ENCODE measurements around the gene EPHX1. TPM values are rescaled to one million over a fixed set of nuclear protein-coding genes. Genes with fewer than 3 reads are reported as not detected.

Gene EPHX1
- total RNA-seq, 1 experiment from 2014 or later = 18.0 TPM

DNA sequence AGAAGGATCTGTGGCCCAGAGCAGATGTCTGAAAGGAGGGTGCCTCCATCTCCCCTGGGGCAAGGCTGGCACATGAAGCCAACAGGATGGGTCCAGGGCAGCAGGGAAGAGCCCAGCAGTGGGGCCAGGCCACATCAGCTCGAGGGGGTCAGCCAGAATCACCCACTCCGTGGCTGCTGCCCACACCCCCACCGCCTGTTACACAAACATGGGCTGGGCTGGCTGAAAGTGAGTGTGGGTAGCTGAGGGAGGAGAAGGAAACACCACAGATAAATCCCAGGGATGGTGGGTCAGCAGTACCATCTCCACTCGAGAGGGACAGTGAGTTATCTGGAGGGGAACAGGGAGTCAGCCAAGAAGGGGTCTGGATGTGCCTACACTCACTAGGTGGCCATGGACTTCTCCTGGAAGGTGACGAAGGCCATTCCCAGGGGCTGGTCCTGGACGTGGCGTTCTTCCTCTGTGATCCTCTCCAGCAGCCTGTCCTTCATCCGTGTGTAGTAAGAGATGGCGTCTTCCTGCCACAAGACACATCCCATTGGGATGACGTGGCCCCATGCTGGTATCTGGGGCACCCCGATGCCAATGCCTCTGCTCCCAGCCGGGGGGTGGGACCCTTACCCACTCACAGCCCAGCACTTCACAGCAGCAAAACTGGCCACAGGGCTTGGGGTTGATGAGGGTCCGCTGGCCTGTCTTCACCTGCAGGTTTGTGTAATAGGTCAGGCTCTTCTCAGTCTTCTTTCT lies 52.1 kb downstream of the EPHX1 start:
- no peak for DNase-seq (ENCODE audit: low read depth)

DNA sequence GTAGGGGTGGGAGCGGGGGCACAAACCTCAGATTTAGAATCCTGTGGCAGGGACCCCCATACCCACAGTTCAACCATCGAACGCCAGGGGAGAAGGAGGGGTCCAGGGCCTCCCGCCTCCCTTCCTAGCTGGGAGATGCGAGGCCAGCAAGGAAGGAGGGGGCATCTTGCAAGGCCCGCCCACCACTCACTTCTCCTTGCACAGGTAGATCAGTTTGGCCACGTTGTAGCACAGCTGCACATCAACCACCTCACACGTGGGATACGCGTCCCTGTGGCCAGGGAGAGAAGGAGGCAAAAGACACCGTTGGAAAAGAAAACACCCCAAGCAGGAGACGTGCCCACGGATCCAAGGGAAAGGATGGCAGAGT lies 52.6 kb downstream of the EPHX1 start:
- no peak for DNase-seq (ENCODE audit: low read depth)

DNA sequence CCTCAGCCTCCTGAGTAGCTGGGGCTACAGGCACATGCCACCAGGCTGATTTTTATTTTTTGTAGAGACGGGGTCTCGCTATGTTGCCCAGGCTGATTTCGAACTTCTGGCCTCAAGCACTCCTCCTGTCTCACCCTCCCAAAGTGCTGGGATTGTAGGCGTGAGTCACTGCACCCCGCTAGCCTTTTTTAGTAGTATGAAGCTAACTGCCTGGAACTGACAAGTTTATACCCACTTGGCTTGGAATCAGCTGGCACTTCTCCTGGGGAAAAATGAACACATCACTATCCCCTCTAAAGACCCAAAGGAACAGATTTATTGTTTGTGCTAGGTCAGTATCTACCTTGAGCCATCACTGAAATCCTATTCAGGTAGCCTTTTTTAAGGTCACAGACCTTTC lies 53.2 kb downstream of the EPHX1 start:
- no peak for DNase-seq (ENCODE audit: low read depth)

DNA sequence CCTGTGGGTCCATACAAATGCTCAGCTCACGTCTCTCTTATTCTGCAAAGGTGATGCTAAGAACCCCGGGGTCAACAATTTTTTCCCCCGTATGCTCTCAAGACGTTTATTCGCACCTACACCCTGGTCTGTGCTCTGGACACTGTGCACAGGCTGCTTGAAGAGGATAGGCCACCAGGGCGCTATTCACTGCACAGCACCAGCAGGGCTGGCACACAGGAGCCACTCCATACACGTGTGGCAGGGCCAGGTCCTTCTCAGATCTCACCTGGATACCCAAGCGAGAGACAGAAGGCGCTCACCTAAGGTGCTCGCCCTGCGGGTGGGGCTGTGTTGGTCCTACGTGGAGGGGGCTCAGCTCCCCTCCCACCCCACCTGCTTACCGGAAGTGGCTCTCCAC lies 55.6 kb downstream of the EPHX1 start:
- DNase-seq (ENCODE audit: low read depth) = no peak

DNA sequence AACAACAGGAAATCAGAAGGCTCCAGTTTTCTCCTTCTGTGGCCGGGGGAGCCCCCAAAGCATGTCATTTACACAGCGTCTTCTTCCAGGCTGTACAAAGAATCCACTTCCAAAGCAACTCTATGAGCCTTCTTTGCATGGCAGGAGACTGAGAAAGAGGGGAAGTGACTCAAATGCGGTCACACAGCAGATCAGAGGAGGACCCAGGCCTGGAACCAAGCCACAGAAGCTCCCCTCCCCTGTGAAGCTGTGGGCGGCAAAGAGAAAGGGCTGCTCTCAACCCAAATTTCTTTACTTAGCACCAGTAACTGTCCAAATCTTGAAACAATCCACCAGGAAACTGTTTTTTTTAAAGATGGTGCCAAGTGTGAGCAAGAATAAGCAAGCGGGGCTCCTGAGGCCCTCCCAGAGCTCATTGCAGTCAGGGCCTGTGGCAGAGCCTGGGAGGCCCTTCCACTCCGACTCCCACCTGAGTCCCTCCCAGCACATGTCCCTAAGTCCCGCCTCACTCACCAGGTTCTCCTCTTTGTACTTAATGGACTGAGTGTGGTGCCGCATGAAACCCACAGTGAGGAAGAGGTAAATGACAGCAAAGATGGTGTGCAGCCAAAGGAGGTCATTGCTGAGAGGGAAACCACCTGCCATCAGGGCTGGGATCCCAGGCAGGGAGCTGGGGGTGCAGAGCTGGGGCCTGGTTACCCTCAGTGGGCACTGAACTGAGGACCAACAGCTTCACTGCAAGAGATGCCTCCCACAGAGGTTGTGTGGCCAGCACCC lies 56.3 kb downstream of the EPHX1 start:
- peak; percentile 62 for DNase-seq (ENCODE audit: low read depth)

DNA sequence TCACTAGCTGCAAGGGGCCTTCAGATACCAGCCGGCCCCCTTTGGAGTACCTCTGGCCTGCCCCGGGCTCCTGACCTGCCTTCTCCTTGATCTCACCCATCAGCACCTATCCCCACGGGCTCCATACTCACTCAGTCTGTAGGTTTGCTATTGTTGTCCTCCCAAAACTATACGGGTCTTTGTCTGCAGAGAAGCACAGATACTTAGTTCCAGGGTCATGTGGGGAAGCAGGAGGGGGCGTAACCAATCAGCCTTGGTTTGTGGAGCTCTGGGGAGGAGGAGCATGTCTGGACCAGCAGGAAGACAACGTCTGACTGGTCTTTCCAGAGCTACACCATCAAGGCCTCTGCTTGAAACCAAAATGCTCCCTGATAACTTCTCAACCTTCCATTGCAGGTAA lies 57.1 kb downstream of the EPHX1 start:
- DNase-seq (ENCODE audit: low read depth) = no peak

DNA sequence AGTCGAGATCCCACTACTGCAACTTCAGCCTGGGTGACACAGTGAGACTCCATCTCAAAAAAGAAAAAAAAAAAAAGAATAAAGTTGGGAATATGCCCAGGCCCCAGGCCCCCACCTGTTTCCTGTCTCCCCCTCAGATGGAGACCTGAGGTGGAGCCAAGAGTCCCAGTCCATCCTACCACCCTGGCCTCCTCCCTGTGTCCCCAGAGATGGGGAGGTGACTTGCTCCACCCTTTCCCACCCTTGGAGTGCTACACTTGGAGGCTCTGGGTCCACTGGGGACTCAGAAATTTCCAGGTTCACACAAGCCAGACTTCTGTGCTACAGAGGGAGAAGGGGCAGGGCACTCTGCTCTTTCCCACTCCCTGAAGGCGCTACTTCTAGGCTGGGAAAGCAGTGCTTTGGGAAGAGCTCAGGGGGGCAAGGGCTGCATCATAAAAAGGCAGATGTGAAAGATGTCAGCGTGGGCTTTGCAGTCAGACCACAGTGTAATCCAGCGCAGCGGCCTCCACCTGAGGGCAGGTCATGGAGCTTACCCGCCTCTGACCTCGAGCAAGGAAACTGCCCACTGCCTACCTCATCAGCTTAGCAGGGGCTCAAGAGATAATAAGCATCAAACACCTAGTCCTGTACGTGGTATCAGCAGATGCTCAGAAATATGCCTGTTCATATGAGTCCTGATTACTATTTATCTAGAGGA lies 58.9 kb downstream of the EPHX1 start:
- DNase-seq (ENCODE audit: low read depth) = no peak

DNA sequence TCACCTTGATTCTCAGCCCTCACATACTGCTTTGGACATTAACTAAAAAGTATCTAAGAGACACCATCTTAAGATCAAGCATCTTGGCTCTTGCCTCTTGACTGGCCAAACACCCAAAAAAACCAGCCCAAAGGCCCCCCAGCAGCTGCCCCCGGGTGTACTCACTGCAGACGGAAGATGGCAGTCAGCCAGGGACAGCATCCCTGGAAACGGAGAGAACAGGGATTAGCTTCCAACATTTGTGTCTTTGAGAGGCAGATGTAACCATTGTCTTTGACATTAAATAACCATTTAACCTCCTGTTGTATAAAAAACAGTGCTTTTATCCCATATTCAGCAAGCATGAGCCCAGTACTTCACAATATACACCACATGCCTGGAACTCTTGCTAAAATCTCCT lies 61.0 kb downstream of the EPHX1 start:
- DNase-seq (ENCODE audit: low read depth) = no peak

DNA sequence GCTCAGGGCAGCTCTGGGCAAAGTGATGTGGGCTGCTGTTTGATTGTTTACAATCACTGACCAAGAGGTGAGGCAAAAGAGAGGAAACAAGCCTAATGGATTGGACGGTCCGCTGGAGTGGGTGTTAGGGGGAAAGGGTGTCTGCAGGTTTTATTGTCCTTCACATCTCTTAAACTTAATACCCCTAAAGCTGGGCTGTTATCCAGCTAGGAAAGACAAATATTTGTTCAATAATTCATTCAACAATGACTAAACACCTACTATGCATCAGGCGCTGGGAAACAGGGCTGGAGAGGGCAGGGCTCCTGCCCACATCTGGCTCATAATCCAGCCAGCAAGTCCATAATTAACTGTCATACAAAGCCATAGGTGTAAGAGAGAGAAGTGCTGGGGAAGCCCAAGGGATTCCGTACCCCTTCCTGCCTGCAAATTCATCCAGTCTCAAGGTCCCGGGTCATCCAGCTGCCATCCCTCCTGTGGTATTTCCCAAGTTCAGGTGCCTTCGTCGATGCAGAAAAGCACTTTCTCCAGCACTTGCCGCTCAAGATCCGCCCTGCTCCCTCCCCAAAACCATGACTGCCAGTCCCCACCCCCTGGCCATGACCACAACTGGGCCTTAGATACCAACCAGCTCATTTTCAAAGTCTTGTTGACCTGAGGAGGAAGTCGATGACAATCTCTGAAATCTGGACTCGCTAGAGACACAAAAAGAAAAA lies 61.6 kb downstream of the EPHX1 start:
- no peak for DNase-seq (ENCODE audit: low read depth)

DNA sequence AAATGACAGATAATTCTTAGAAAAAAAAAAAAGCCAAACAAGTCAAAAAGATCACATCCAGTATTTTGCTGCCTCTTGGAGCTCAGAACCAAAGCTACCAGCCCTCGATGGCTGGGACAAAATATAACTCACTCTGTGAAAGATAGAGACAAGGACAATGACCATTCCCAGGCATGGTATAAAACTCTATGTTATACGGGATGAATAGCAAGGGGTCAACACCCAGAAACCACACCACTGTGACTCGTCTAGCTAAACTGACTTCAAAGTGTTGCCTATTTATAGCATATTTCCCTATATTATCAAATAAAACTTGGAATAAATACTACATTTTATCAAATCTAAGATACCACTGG lies 62.1 kb downstream of the EPHX1 start:
- no peak for DNase-seq (ENCODE audit: low read depth)

DNA sequence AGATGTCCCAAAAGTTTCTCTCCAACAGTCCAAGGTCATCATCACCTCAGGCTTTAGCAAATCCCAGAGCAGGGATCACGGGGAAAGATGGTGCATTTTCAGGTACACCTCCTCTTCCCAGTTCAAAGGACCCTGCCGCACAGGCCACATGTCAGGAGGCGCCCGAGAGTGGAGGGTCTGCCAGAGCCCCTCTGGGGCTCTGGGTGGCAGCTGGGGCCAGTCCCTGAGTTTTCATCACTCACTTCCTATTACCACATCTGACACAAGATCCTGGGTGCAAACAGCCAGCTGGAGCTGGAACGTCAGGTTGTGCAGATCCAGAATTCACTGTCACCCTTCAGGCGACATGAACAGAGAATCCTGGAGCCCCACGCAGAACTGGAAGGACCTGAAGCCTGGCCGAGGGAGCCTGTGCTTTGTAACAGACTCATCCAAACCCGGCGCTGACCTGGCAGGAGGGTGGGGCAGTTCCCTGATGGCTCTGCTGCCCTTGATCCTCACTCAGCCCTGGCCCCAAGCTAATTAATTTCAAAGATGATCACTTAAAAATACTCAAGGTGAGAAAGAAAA lies 63.4 kb downstream of the EPHX1 start:
- no peak for DNase-seq (ENCODE audit: low read depth)

DNA sequence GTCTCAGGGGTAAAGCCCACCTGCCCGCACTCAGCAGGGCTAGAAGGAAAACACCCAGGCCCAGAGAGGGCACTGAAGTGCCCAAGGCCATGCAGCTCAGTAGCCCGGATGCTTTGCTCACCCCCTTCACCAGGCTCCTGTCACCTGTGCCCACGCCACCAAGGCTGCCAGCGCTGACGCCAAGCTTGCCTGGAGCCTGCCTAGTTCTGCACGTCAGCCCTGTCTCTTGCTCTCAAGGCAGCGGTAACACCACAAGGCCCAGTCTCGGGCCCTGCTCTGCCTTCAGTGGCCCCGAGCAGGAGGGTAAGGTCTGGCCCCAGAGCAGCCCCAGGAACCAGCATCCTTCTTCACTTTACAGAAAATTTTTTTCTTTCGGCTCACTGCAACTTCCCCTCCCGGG lies 64.5 kb downstream of the EPHX1 start:
- DNase-seq (ENCODE audit: low read depth) = no peak

DNA sequence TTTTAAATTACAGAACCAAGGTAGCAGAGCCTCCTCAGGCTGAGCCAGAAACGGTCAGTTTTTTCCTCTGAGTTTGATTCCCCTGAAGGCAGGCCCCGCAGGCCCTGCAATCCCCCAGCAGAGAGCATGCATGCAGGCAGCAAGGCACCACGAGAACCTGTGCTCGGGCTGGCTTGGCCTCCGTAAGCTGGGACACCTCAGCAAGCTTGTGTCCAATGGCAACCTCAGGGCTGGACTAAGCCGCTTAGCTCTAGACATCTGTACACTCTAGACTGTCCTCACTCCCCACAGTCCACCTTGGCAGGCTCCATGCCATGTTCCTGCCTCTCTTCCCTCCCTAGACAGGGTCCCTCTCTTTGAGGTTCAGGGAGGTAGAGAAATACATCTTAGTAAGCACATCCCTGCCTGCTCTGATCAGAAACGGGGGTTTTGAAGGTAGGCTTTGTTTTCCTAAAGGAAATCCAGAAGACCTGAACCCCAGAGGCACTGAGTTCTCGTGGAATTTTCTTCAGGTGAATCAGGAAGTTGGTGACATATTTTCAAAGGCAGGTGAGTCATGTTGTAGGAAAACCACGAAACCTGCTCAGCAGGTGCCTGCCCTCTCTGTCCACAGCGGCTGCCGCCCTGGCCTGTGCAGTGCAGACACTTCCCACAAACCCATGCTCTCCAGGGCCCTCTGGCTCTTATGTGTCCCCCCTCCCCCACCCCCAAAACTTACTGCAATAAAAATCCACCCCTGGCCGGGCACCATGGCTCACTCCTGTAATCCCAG lies 65.3 kb downstream of the EPHX1 start:
- DNase-seq (ENCODE audit: low read depth) = no peak

DNA sequence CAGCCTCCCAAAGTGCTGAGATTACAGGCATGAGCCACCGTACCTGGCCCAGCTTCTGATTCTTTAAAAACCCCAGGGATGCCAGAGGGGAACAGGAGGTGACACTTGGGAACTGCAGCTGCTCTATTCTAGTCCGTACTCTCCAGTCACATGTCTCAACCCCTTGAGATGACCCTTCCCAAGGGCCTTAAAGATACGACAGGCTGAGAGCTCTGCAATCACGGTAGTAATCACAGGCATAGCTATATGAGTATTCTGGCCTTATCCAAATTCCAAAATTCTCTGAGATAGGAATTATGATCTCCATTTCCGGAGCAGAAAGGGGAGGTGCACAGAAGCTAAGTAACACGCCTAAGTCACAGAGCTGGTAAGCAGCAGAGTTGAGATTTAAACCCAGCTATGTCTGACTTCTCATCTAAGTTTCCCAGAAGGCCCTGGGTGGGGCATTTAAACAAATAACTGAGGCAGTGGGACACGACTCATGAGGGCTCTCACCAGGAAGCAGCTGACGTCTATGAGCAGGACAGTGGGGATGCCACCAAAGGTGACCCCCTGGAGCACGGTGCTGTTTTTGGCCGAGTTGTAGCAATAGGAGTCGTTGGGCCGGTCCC lies 67.1 kb downstream of the EPHX1 start:
- DNase-seq (ENCODE audit: low read depth) = no peak

DNA sequence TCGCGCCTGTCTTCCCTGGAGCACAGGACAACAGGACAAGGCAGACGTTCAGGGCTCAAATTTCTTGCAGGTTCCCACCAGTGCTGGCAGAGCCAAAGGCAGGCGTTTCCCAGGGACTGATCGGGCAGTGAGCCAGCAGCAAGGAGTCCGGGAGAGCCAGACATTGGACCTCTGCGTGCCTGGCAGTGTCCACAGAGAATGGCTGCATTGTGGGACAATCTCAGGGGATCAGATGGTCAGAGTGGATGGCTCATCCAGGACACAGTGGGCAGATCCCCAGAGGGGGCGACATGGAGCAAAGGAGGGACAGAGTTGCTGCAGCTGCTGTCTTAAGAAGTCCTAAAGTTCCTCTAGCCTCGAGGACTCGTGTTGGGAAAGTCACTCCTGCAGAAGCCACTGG lies 67.7 kb downstream of the EPHX1 start:
- peak; percentile 72 for DNase-seq (ENCODE audit: low read depth)

DNA sequence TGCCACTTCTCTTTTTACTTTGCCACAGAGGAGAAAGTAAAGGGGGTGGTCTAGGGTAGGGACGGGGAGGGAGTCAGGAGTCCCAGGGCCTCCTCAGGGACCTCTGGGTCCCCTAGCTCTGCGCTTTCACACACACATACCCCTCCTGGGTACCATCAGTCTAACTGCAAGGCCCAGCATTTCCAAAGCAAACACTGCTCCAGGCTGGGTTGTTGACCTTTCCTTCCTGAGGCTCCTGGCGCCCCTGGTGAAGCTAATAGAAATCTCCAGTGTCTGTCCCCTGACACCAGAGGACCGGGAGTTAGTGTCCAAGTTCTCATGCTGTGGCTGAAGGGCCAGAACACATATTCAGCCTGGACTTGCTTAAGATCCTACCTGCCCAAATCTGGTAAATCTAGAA lies 68.4 kb downstream of the EPHX1 start:
- no peak for DNase-seq (ENCODE audit: low read depth)

DNA sequence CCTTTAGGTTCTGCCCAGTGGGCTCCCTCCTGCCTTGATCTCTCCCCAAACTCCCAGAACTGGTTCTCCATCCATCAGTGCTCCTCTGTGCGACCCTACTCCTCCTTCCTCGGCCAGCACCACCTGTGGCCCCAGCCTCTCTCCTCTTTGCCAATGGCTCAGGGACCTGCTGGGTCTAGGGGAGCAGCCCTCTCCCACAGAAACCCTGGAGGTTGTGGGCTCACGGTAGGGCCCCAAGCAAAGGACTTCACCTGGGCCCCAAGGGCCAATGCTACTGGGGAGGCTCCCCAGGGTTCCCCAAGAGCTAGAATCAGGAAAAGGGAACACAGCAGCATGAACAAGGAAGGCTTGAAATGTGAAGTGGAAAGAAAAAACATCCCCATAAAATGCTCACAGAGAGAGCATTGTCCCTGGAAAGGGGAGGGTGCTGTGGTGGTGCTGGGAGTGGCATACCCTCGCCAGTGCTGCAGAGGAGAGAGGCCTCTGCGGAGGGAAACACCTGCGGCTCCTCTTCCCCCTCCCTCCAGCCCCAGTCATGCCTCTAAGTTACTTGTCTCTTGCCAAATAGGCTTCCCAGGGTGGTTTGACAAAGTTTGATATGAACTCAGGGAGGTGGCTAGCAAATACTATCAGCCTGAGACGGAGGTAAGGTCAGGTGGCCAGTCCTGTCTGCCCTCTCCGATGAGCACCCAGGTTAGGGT lies 69.7 kb downstream of the EPHX1 start:
- no peak for DNase-seq (ENCODE audit: low read depth)

DNA sequence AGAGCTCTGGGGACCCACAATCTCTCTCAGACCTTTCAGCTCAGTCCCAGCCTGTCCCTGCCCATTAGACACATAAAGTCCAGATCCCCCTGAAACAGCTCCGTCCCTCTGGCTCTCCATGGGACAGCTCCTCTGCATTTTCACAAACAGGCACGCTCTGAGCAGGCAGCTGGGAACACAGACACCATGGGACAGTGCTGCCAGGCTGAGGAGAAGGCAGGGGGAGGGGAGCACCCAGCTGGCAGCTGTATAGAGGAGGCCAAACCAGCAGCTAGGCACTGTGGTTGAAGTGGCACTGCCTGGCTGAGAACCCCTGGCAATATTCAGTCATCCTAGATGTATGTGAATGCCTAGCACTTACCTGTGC lies 70.3 kb downstream of the EPHX1 start:
- DNase-seq (ENCODE audit: low read depth) = no peak

DNA sequence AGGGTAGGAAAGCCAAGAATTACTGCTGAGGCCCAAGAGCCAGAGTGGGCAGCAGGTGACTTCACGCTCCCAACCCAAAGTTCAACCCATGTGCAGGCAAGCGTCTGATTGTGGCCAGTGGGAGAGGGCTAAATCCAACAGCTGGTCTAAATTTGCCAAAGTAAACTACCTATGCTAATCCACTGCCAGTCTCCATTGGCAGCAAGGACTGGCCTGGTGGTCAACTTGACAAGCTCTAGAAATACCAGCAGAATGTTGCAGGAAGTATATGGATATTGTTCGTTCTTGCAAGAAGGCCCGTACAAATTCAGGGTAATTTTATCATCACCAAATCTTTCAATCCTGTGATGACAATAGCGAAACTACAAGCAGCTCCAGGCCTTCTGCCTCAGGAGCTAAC lies 70.7 kb downstream of the EPHX1 start:
- DNase-seq (ENCODE audit: low read depth) = no peak
